GM23338 (cell line): ENCODE data around the gene TULP3. TPM values are rescaled to one million over a fixed set of nuclear protein-coding genes. Genes with fewer than 3 reads are reported as not detected.

Experiments used
- ATAC-seq: fragments of 200-7000 bp; cut with Tn5 transposase; 3 replicates; pipeline ENCODE4 v1.9.1; 2020
- DNase-seq: peaks from one replicate; pipeline ENCODE4 v3.0.0-alpha.2; 2015; ENCODE audit warnings: low spot score
- H2AFZ ChIP-seq: fragments of 200-600 bp; sonication (generic); 2 replicates; pipeline ENCODE4 v1.8.0; 2016; ENCODE audit warnings: antibody characterized with exemption, mild to moderate bottlenecking, moderate library complexity
- H3F3A ChIP-seq: fragments of 200-600 bp; sonication (generic); replicated peaks from 2 replicates; pipeline ENCODE4 v1.8.0; 2017; ENCODE audit warnings: antibody characterized with exemption, mixed run types, low read depth
- H3K27ac ChIP-seq: fragments of 200-600 bp; sonication (generic); 2 replicates; pipeline ENCODE4 v1.6.1; 2016; ENCODE audit warnings: low read depth
- H3K27me3 ChIP-seq: fragments of 200-600 bp; sonication (generic); 2 replicates; pipeline ENCODE4 v1.8.0; 2016; ENCODE audit warnings: mild to moderate bottlenecking, mixed run types, moderate library complexity; ENCODE audit not compliant: insufficient read depth
- H3K36me3 ChIP-seq: fragments of 200-600 bp; sonication (generic); 2 replicates; pipeline ENCODE4 v1.8.0; 2016; ENCODE audit warnings: mild to moderate bottlenecking; ENCODE audit not compliant: insufficient read depth
- H3K4me1 ChIP-seq: fragments of 200-600 bp; sonication (generic); 2 replicates; pipeline ENCODE4 v1.8.0; 2016; ENCODE audit warnings: mild to moderate bottlenecking, moderate library complexity; ENCODE audit not compliant: insufficient read depth
- H3K4me2 ChIP-seq: fragments of 200-600 bp; sonication (generic); 2 replicates; pipeline ENCODE4 v1.7.1; 2017; ENCODE audit warnings: mixed run types
- H3K4me3 ChIP-seq: fragments of 200-600 bp; sonication (generic); 2 replicates; pipeline ENCODE4 v1.6.1; 2016; ENCODE audit warnings: mixed run types
- H3K79me2 ChIP-seq: fragments of 200-600 bp; sonication (generic); replicated peaks from 2 replicates; pipeline ENCODE4 v1.8.0; 2017; ENCODE audit warnings: mild to moderate bottlenecking; ENCODE audit not compliant: insufficient read depth
- H3K9me2 ChIP-seq: fragments of 200-600 bp; sonication (generic); 2 replicates; pipeline ENCODE4 v1.8.0; 2017; ENCODE audit not compliant: insufficient read depth
- H4K20me1 ChIP-seq: fragments of 200-600 bp; sonication (generic); replicated peaks from 2 replicates; pipeline ENCODE4 v1.8.0; 2017; ENCODE audit warnings: mild to moderate bottlenecking; ENCODE audit not compliant: insufficient read depth
- H3K27ac Mint-ChIP-seq: 2 replicates; pipeline ENCODE4 v1.8.0; 2020; ENCODE audit warnings: inconsistent platforms, mild to moderate bottlenecking, moderate library complexity, mixed read lengths
- H3K27me3 Mint-ChIP-seq: 3 replicates; pipeline ENCODE4 v1.8.0; 2022; ENCODE audit warnings: low read depth, mild to moderate bottlenecking, moderate library complexity, mixed read lengths, inconsistent platforms; ENCODE audit not compliant: insufficient read depth, poor library complexity
- H3K36me3 Mint-ChIP-seq: 3 replicates; pipeline ENCODE4 v1.8.0; 2021; ENCODE audit warnings: low read depth, mild to moderate bottlenecking, inconsistent platforms, moderate library complexity, mixed read lengths
- H3K4me1 Mint-ChIP-seq: 3 replicates; pipeline ENCODE4 v1.8.0; 2020; ENCODE audit warnings: mild to moderate bottlenecking, inconsistent platforms, mixed read lengths
- H3K4me3 Mint-ChIP-seq: 3 replicates; pipeline ENCODE4 v1.8.0; 2021; ENCODE audit warnings: moderate library complexity, mild to moderate bottlenecking, inconsistent platforms, mixed read lengths
- H3K9me3 Mint-ChIP-seq: 3 replicates; pipeline ENCODE4 v1.8.0; 2020; ENCODE audit warnings: moderate library complexity, mild to moderate bottlenecking, inconsistent platforms, mixed read lengths
- CREB1 ChIP-seq: fragments of 250-450 bp; sonication (Bioruptor Pico); IDR thresholded peaks from 2 replicates; pipeline ENCODE4 v1.5.0; 2020; ENCODE audit warnings: low read depth, mild to moderate bottlenecking, moderate library complexity
- EZH2 ChIP-seq: fragments of 200-600 bp; sonication (generic); IDR thresholded peaks from one replicate; pipeline ENCODE4 v1.8.0; 2017; ENCODE audit warnings: antibody characterized with exemption, mild to moderate bottlenecking, low read depth; ENCODE audit not compliant: unreplicated experiment
- EZH2phosphoT487 ChIP-seq: fragments of 200-600 bp; sonication (generic); IDR thresholded peaks from one replicate; pipeline ENCODE4 v1.8.1; 2018; ENCODE audit warnings: antibody characterized with exemption; ENCODE audit not compliant: unreplicated experiment
- JUNB ChIP-seq: IDR thresholded peaks from one replicate; pipeline ENCODE4 v1.6.1; 2016; ENCODE audit warnings: antibody characterized with exemption; ENCODE audit not compliant: unreplicated experiment
- NANOG ChIP-seq: IDR thresholded peaks from 2 replicates; pipeline ENCODE4 v1.6.1; 2016; ENCODE audit warnings: antibody characterized with exemption, borderline replicate concordance
- ZNF114 ChIP-seq: fragments of 250-450 bp; sonication (Bioruptor Pico); IDR thresholded peaks from 2 replicates; pipeline ENCODE4 v1.5.0; 2020; ENCODE audit warnings: mild to moderate bottlenecking, moderate library complexity
- ZNF331 ChIP-seq: fragments of 250-450 bp; sonication (Bioruptor Pico); IDR thresholded peaks from 2 replicates; pipeline ENCODE4 v1.5.0; 2020; ENCODE audit warnings: low read depth, mild to moderate bottlenecking, moderate library complexity
- polyA plus RNA-seq: library from polyadenylated mRNA; unstranded; fragments of >200 nt; fragmentation: Nextera tagmentation; extraction: Ambion mirVana; gene quantifications from 2 replicates; pipeline ENCODE4 v1.2.1, GENCODE V29; 2016
- total RNA-seq: library from RNA; depleted of rRNA; stranded (reverse); fragments of >200 nt; shearing (Covaris generic); gene quantifications from 2 replicates; pipeline ENCODE4 v1.2.3, GENCODE V29; 2014
- TF ChIP-seq, protein P1 (sequence below): IDR thresholded peaks from one replicate; pipeline ENCODE4 v1.6.1; 2018; ENCODE audit warnings: antibody characterized with exemption; ENCODE audit not compliant: unreplicated experiment
- TF ChIP-seq, protein P2 (sequence below): IDR thresholded peaks from 2 replicates; pipeline ENCODE4 v1.6.1; 2016; ENCODE audit warnings: antibody characterized with exemption
- TF ChIP-seq, protein P3 (sequence below): fragments of 250-450 bp; sonication (Bioruptor Pico); IDR thresholded peaks from 2 replicates; pipeline ENCODE4 v1.5.0; 2020; ENCODE audit warnings: mild to moderate bottlenecking, moderate library complexity

Gene TULP3
- total and polyA plus RNA-seq, 2 experiments from 2014 or later, result 15.1 to 18.8 TPM

DNA sequence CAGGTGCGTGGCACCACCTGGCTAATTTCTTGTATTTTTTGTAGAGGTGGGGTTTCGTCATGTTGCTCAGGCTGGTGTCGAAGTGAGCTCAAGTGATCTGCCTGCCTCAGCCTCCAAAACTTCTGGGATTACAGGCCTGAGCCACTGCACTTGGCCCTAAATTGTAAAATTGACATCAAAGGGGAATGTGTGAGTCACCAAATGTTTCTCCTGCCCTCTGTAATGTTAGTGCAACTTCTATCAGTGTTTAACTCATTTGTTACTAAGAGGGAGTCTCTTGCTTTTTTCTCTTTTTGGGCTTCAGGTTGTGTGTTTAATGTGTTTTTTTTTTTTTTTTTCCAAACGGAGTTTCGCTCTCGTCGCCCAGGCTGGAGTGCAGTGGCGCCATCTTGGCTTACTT is 2.3 kb downstream of the TULP3 start:
- no peaks in the 10 kb centered on the region for H3K9me2 ChIP-seq
- no peak overlapping the region for H2AFZ ChIP-seq
- Mint-ChIP-seq H3K27me3 (peaks cover 19% of the 10 kb centered on the region), H3K9me3 (peaks cover 3% of the 10 kb centered on the region; the same call in 1 of the 3 replicates), H3K27ac (no peak overlapping the region), H3K4me1 (peaks cover 16% of the 10 kb centered on the region), H3K4me3 (no peak overlapping the region), H3K36me3 (peaks cover 13% of the 10 kb centered on the region)
- H3K4me3 ChIP-seq, result no peak overlapping the region
- peaks cover 10% of the 10 kb centered on the region; the same call in 1 of the 2 replicates for H3K36me3 ChIP-seq
- H3F3A ChIP-seq, result peaks cover 18% of the 10 kb centered on the region
- DNase-seq (no peak), ATAC-seq (no peak)
- peaks cover 6% of the 10 kb centered on the region; the same call in 1 of the 2 replicates for H4K20me1 ChIP-seq
- TF ChIP-seq ZNF114 (no peak), CREB1 (CRISPR knock-in tag) (no peak)
- TF ChIP-seq, protein P1, sequence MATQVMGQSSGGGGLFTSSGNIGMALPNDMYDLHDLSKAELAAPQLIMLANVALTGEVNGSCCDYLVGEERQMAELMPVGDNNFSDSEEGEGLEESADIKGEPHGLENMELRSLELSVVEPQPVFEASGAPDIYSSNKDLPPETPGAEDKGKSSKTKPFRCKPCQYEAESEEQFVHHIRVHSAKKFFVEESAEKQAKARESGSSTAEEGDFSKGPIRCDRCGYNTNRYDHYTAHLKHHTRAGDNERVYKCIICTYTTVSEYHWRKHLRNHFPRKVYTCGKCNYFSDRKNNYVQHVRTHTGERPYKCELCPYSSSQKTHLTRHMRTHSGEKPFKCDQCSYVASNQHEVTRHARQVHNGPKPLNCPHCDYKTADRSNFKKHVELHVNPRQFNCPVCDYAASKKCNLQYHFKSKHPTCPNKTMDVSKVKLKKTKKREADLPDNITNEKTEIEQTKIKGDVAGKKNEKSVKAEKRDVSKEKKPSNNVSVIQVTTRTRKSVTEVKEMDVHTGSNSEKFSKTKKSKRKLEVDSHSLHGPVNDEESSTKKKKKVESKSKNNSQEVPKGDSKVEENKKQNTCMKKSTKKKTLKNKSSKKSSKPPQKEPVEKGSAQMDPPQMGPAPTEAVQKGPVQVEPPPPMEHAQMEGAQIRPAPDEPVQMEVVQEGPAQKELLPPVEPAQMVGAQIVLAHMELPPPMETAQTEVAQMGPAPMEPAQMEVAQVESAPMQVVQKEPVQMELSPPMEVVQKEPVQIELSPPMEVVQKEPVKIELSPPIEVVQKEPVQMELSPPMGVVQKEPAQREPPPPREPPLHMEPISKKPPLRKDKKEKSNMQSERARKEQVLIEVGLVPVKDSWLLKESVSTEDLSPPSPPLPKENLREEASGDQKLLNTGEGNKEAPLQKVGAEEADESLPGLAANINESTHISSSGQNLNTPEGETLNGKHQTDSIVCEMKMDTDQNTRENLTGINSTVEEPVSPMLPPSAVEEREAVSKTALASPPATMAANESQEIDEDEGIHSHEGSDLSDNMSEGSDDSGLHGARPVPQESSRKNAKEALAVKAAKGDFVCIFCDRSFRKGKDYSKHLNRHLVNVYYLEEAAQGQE, result no peak
- TF ChIP-seq, protein P2, sequence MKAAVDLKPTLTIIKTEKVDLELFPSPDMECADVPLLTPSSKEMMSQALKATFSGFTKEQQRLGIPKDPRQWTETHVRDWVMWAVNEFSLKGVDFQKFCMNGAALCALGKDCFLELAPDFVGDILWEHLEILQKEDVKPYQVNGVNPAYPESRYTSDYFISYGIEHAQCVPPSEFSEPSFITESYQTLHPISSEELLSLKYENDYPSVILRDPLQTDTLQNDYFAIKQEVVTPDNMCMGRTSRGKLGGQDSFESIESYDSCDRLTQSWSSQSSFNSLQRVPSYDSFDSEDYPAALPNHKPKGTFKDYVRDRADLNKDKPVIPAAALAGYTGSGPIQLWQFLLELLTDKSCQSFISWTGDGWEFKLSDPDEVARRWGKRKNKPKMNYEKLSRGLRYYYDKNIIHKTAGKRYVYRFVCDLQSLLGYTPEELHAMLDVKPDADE, result no peak
- 0 out of 2 replicates have a peak overlapping the region, but pooled peaks have one; percentile 45 for H3K27ac ChIP-seq
- peaks cover 30% of the 10 kb centered on the region for H3K79me2 ChIP-seq
- peaks cover 3% of the 10 kb centered on the region for H3K4me1 ChIP-seq
- no peak overlapping the region for H3K4me2 ChIP-seq
- no peaks in the 10 kb centered on the region for H3K27me3 ChIP-seq

DNA sequence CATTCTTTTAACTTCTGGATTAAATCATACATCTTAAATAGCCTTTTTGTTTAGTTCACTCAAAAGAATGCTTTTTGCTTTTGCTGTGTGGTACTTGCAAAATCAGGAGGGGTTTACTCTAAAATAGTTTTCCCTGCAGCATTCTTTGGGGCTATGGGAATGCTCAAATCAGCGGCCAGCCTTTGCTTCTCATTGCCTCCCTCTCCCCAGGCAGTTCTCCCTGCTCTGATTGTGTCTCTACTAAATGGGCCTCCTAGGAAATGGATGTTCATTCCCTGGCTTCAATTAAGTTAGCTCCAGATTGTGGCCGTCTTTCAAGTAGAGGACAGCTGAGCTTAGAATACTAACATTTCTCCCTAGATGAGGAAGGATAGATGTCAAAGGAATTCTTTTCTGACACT is 4.4 kb downstream of the TULP3 start:
- Histone ChIP-seq H4K20me1 (no peaks in the 10 kb centered on the region; the same call in 1 of the 2 replicates), H3F3A (0 out of 2 replicates have a peak, but pooled peaks cover 3% of the 10 kb centered on the region), H3K4me1 (peaks cover 1% of the 10 kb centered on the region), H3K27ac (no peak overlapping the region), H3K27me3 (no peaks in the 10 kb centered on the region), H3K4me2 (no peak overlapping the region), H3K36me3 (no peaks in the 10 kb centered on the region), H3K9me2 (no peaks in the 10 kb centered on the region), H3K79me2 (peaks cover 34% of the 10 kb centered on the region), H3K4me3 (no peak overlapping the region), H2AFZ (no peak overlapping the region)
- Mint-ChIP-seq H3K4me1 (peaks cover 10% of the 10 kb centered on the region; the same call in 2 of the 3 replicates), H3K27ac (no peak overlapping the region), H3K27me3 (peaks cover 15% of the 10 kb centered on the region), H3K4me3 (no peak overlapping the region), H3K36me3 (no peaks in the 10 kb centered on the region), H3K9me3 (no peaks in the 10 kb centered on the region)
- DNase-seq, result peak; percentile 17
- ATAC-seq, result no peak
- TF ChIP-seq JUNB, result no peak
- no peak for TF ChIP-seq CREB1 (CRISPR knock-in tag)
- TF ChIP-seq, protein P3, sequence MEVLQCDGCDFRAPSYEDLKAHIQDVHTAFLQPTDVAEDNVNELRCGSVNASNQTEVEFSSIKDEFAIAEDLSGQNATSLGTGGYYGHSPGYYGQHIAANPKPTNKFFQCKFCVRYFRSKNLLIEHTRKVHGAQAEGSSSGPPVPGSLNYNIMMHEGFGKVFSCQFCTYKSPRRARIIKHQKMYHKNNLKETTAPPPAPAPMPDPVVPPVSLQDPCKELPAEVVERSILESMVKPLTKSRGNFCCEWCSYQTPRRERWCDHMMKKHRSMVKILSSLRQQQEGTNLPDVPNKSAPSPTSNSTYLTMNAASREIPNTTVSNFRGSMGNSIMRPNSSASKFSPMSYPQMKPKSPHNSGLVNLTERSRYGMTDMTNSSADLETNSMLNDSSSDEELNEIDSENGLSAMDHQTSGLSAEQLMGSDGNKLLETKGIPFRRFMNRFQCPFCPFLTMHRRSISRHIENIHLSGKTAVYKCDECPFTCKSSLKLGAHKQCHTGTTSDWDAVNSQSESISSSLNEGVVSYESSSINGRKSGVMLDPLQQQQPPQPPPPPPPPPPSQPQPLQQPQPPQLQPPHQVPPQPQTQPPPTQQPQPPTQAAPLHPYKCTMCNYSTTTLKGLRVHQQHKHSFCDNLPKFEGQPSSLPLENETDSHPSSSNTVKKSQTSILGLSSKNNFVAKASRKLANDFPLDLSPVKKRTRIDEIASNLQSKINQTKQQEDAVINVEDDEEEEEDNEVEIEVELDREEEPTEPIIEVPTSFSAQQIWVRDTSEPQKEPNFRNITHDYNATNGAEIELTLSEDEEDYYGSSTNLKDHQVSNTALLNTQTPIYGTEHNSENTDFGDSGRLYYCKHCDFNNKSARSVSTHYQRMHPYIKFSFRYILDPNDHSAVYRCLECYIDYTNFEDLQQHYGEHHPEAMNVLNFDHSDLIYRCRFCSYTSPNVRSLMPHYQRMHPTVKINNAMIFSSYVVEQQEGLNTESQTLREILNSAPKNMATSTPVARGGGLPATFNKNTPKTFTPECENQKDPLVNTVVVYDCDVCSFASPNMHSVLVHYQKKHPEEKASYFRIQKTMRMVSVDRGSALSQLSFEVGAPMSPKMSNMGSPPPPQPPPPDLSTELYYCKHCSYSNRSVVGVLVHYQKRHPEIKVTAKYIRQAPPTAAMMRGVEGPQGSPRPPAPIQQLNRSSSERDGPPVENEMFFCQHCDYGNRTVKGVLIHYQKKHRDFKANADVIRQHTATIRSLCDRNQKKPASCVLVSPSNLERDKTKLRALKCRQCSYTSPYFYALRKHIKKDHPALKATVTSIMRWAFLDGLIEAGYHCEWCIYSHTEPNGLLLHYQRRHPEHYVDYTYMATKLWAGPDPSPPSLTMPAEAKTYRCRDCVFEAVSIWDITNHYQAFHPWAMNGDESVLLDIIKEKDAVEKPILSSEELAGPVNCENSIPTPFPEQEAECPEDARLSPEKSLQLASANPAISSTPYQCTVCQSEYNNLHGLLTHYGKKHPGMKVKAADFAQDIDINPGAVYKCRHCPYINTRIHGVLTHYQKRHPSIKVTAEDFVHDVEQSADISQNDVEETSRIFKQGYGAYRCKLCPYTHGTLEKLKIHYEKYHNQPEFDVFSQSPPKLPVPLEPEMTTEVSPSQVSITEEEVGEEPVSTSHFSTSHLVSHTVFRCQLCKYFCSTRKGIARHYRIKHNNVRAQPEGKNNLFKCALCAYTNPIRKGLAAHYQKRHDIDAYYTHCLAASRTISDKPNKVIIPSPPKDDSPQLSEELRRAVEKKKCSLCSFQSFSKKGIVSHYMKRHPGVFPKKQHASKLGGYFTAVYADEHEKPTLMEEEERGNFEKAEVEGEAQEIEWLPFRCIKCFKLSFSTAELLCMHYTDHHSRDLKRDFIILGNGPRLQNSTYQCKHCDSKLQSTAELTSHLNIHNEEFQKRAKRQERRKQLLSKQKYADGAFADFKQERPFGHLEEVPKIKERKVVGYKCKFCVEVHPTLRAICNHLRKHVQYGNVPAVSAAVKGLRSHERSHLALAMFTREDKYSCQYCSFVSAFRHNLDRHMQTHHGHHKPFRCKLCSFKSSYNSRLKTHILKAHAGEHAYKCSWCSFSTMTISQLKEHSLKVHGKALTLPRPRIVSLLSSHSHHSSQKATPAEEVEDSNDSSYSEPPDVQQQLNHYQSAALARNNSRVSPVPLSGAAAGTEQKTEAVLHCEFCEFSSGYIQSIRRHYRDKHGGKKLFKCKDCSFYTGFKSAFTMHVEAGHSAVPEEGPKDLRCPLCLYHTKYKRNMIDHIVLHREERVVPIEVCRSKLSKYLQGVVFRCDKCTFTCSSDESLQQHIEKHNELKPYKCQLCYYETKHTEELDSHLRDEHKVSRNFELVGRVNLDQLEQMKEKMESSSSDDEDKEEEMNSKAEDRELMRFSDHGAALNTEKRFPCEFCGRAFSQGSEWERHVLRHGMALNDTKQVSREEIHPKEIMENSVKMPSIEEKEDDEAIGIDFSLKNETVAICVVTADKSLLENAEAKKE (CRISPR knock-in tag), result no peak
- no peak for TF ChIP-seq ZNF331
- TF ChIP-seq EZH2phosphoT487, result no peak
- TF ChIP-seq ZNF114, result no peak
- no peak for TF ChIP-seq EZH2
- TF ChIP-seq NANOG, result no peak
